Measurements from ENCODE around the gene HECTD4. TPM values are rescaled to one million over a fixed set of nuclear protein-coding genes. Genes with fewer than 3 reads are reported as not detected.
"Not testable (repeated sequence)": the region's sequence is repeated elsewhere in the genome, so short reads cannot be mapped to it uniquely, and the experiment has no call there.

Gene HECTD4
- total RNA-seq, 2 experiments from 2014 or later, result 15.8 to 17.8 TPM

GRCh38 chr12:112110787-112111662 lies 271.2 kb downstream of the HECTD4 start:
- H3K4me3 Mint-ChIP-seq, H3K27me3 Mint-ChIP-seq, DNase-seq, H3K9me3 Mint-ChIP-seq, H3K27ac Mint-ChIP-seq: not testable (repeated sequence)
- Mint-ChIP-seq H3K4me1 (peaks cover 40% of the 10 kb centered on the region), H3K36me3 (peaks cover 10% of the 10 kb centered on the region)

Other genes with a start within 250 kb of the HECTD4 start
- gene RPL6, start 27.2 kb upstream of the HECTD4 start, total RNA-seq, result 1,000 to 10,000 TPM; 2,009 to 2,101 TPM
- 100 to 1,000 TPM; 172 to 175 TPM for gene PTPN11, start 36.5 kb upstream of the HECTD4 start, total RNA-seq

Data from activated naive CD8-positive, alpha-beta T cell treated with anti-CD3 and anti-CD28 coated beads for 36 hours (primary cell).